DND-41 (cell line): ENCODE data around the gene CCDC167.

ENCODE experiments used
- ATAC-seq: fragments of 200-7000 bp; cut with Tn5 transposase; 3 replicates; pipeline ENCODE4 v1.9.1; 2021; ENCODE audit warnings: low read depth; ENCODE audit not compliant: insufficient read depth
- DNase-seq: peaks from one replicate; pipeline ENCODE4 v3.0.0-alpha.2; 2020
- H2AFZ ChIP-seq: 2 replicates; pipeline ENCODE4 v1.6.0; 2012; ENCODE audit warnings: low read depth, low read length
- H3K27ac ChIP-seq: 2 replicates; pipeline ENCODE4 v1.5.1; 2012; ENCODE audit warnings: low read length, inconsistent platforms
- H3K27me3 ChIP-seq: fragments of 200-600 bp; sonication (generic); 2 replicates; pipeline ENCODE4 v1.6.0; 2012; ENCODE audit warnings: low read length, mild to moderate bottlenecking, inconsistent platforms; ENCODE audit not compliant: insufficient read depth, poor library complexity
- H3K36me3 ChIP-seq: 2 replicates; pipeline ENCODE4 v1.5.1; 2012; ENCODE audit warnings: low read length, inconsistent platforms; ENCODE audit not compliant: insufficient read depth
- H3K4me1 ChIP-seq: 2 replicates; pipeline ENCODE4 v1.5.1; 2012; ENCODE audit warnings: mild to moderate bottlenecking, low read length; ENCODE audit not compliant: insufficient read depth
- H3K4me2 ChIP-seq: 2 replicates; pipeline ENCODE4 v1.6.0; 2012; ENCODE audit warnings: mild to moderate bottlenecking, moderate library complexity, low read length, inconsistent platforms; ENCODE audit not compliant: insufficient read depth
- H3K4me3 ChIP-seq, 2 experiments: fragments of 200-600 bp in 1 of 2; shearing (Covaris generic) in 1 of 2; 2 replicates each; pipeline ENCODE4 v1.5.1; 2012 to 2016; ENCODE audit warnings: inconsistent platforms in 2 of 2, low read length in 2 of 2, mild to moderate bottlenecking in 2 of 2, low read depth in 1 of 2, moderate library complexity in 1 of 2
- H3K79me2 ChIP-seq: 2 replicates; pipeline ENCODE4 v1.6.0; 2012; ENCODE audit warnings: low read length, inconsistent platforms; ENCODE audit not compliant: insufficient read depth
- H3K9ac ChIP-seq: 2 replicates; pipeline ENCODE4 v1.6.0; 2012; ENCODE audit warnings: low read depth, mild to moderate bottlenecking, inconsistent platforms, low read length, moderate library complexity
- H3K9me3 ChIP-seq: 2 replicates; pipeline ENCODE4 v1.5.1; 2012; ENCODE audit warnings: low read length, moderate library complexity, mild to moderate bottlenecking, inconsistent platforms; ENCODE audit not compliant: insufficient read depth, severe bottlenecking
- H4K20me1 ChIP-seq: 2 replicates; pipeline ENCODE4 v1.6.0; 2012; ENCODE audit warnings: low read length; ENCODE audit not compliant: insufficient read depth
- CTCF ChIP-seq: IDR thresholded peaks from 2 replicates; pipeline ENCODE4 v1.5.1; 2012; ENCODE audit warnings: borderline replicate concordance, low read length, moderate library complexity, mild to moderate bottlenecking; ENCODE audit not compliant: poor library complexity, severe bottlenecking; ENCODE audit errors: extremely low read depth
- EZH2 ChIP-seq: IDR thresholded peaks from 3 replicates; pipeline ENCODE4 v1.6.1; 2012; ENCODE audit warnings: borderline replicate concordance, low read depth, mild to moderate bottlenecking, moderate library complexity, low read length, inconsistent platforms; ENCODE audit not compliant: severe bottlenecking

Gene CCDC167

GRCh38 chr6:37456816-37457560, 42.7 kb downstream of the CCDC167 start:
- Histone ChIP-seq H3K27me3 (no peaks in the 10 kb centered on the region), H3K4me2 (no peak overlapping the region), H4K20me1 (no peaks in the 10 kb centered on the region), H3K4me1 (no peaks in the 10 kb centered on the region), H3K79me2 (no peaks in the 10 kb centered on the region), H2AFZ (no peak overlapping the region), H3K9ac (no peak overlapping the region), H3K4me3 (no peak overlapping the region), H3K9me3 (no peaks in the 10 kb centered on the region), H3K27ac (no peak overlapping the region), H3K36me3 (peaks cover 92% of the 10 kb centered on the region)
- no peak for TF ChIP-seq EZH2
- no peak for TF ChIP-seq CTCF
- ATAC-seq (no peak), DNase-seq (no peak)

- no peak overlapping the region for H3K9ac ChIP-seq
- no peaks in the 10 kb centered on the region for H3K9me3 ChIP-seq
- TF ChIP-seq EZH2, result no peak
- no peak for TF ChIP-seq CTCF
- no peak overlapping the region for H3K27ac ChIP-seq
- DNase-seq (no peak), ATAC-seq (no peak)
- H3K4me2 ChIP-seq, result no peak overlapping the region
- no peaks in the 10 kb centered on the region for H4K20me1 ChIP-seq
- H3K4me3 ChIP-seq, result no peak overlapping the region
- peaks cover 92% of the 10 kb centered on the region for H3K36me3 ChIP-seq
- no peaks in the 10 kb centered on the region for H3K4me1 ChIP-seq
- H3K79me2 ChIP-seq, result no peaks in the 10 kb centered on the region
- no peaks in the 10 kb centered on the region for H3K27me3 ChIP-seq
- H2AFZ ChIP-seq, result no peak overlapping the region
Observed at GRCh38 chr6:37456126-37456525, 43.6 kb downstream of the CCDC167 start.

GRCh38 chr6:37454420-37455140, 45.1 kb downstream of the CCDC167 start:
- H3K79me2 ChIP-seq, result no peaks in the 10 kb centered on the region
- no peaks in the 10 kb centered on the region for H3K4me1 ChIP-seq
- H3K9me3 ChIP-seq, result no peaks in the 10 kb centered on the region
- H4K20me1 ChIP-seq, result no peaks in the 10 kb centered on the region
- H2AFZ ChIP-seq, result no peak overlapping the region
- no peaks in the 10 kb centered on the region for H3K27me3 ChIP-seq
- TF ChIP-seq EZH2, result no peak
- TF ChIP-seq CTCF, result no peak
- H3K36me3 ChIP-seq, result peaks cover 91% of the 10 kb centered on the region
- no peak for ATAC-seq
- no peak overlapping the region for H3K27ac ChIP-seq
- no peak overlapping the region for H3K4me3 ChIP-seq
- H3K4me2 ChIP-seq, result no peak overlapping the region
- no peak for DNase-seq
- no peak overlapping the region for H3K9ac ChIP-seq
